ENCODE results near the gene SIGLEC7. TPM values are rescaled to one million over a fixed set of nuclear protein-coding genes. Genes with fewer than 3 reads are reported as not detected.

Gene SIGLEC7
- polyA plus RNA-seq, 1 of the 3 experiments (the other 2 are of a cell fraction), result not detected

GRCh38 chr19:51103926-51104341 lies 38.2 kb upstream of the SIGLEC7 start (continued):
- TF ChIP-seq FOXJ3 (CRISPR knock-in tag; IDR thresholded peaks at IDR 0.05), result no peak
- TF ChIP-seq MAX (IDR thresholded peaks at IDR 0.05; ENCODE audit: low read depth), result no peak
- no peak for TF ChIP-seq SIN3A (IDR thresholded peaks at IDR 0.05; ENCODE audit: borderline replicate concordance, low read depth, low read length)
- TF ChIP-seq NRF1 (IDR thresholded peaks at IDR 0.05; ENCODE audit: low read depth, low read length), result no peak
- no peak for TF ChIP-seq TEAD4 (IDR thresholded peaks at IDR 0.05; ENCODE audit: borderline replicate concordance, insufficient read depth)
- TF ChIP-seq TAF1 (IDR thresholded peaks at IDR 0.05; ENCODE audit: borderline replicate concordance, low read depth, low read length), result no peak
- TF ChIP-seq FOXM1 (IDR thresholded peaks at IDR 0.05; ENCODE audit: low read depth), result no peak

- H3K9me2 ChIP-seq, result no peaks in the 10 kb centered on the region
- ChIA-PET CTCF (no interaction called here), POLR2A (no interaction called here)
- H3K27ac ChIP-seq (ENCODE audit: low read depth in 2 of 2, low read length in 1 of 2), result peak overlapping the region; percentile 46 to 68
- H4K20me1 ChIP-seq (ENCODE audit: insufficient read depth), result no peaks in the 10 kb centered on the region
- no peak for DNase-seq
- no peaks in the 10 kb centered on the region for H3F3A ChIP-seq (replicated peaks; ENCODE audit: insufficient read depth)
- WGBS (ENCODE audit: low lambda C conversion rate), result 17% methylated on average over 18 of the region's 18 CpGs
- peak overlapping the region; percentile 71 to 89 for H3K4me3 ChIP-seq (ENCODE audit: low read depth in 2 of 2, low read length in 1 of 2)
- H3K36me3 ChIP-seq (replicated peaks in 1 of 2; ENCODE audit: control insufficient read depth in 1 of 2, insufficient read depth in 2 of 2, low read length in 1 of 2), result peaks cover 6 to 17% of the 10 kb centered on the region in 2 experiments
- H2AFZ ChIP-seq (ENCODE audit: low read depth), result peak overlapping the region; percentile 69; the same call in 1 of the 2 replicates
- H3K27me3 ChIP-seq (ENCODE audit: insufficient read depth), result peaks cover 7% of the 10 kb centered on the region; the same call in 1 of the 2 replicates
- H3K4me1 ChIP-seq (ENCODE audit: control insufficient read depth in 1 of 2, insufficient read depth in 2 of 2, low read depth in 1 of 2, low read length in 1 of 2), result peaks cover 0 to 12% of the 10 kb centered on the region in 2 experiments; a peak in 2 of 4 replicates
- TF ChIP-seq MAX (IDR thresholded peaks at IDR 0.05; ENCODE audit: low read depth) (no peak), EP300 (IDR thresholded peaks at IDR 0.05; ENCODE audit: borderline replicate concordance in 1 of 2, low read depth in 1 of 2, low read length in 1 of 2) (peak in 1 of 2 experiments; percentile 2; a peak in 1 of 4 replicates), TEAD4 (IDR thresholded peaks at IDR 0.05; ENCODE audit: borderline replicate concordance, insufficient read depth) (no peak), PBX3 (IDR thresholded peaks at IDR 0.05) (no peak), CTCF (IDR thresholded peaks at IDR 0.05) (peak; percentile 13; the same call in 1 of the 2 replicates)
- H3K4me2 ChIP-seq, result peak overlapping the region; percentile 91
- peak overlapping the region; percentile 73 for H3K9ac ChIP-seq
- no peaks in the 10 kb centered on the region for H3K9me3 ChIP-seq
- peaks cover 38% of the 10 kb centered on the region for H3K79me2 ChIP-seq (ENCODE audit: insufficient read depth)
Measured at GRCh38 chr19:51107406-51108065, 34.6 kb upstream of the SIGLEC7 start.

Measured in SK-N-SH (cell line).